Left ventricle myocardium inferior (tissue), 1 donor: ENCODE data around the gene PCBP3. TPM values are rescaled to one million over a fixed set of nuclear protein-coding genes. Genes with fewer than 3 reads are reported as not detected.

Experiments
- DNase-seq: peaks from one replicate; pipeline ENCODE4 v3.0.0-alpha.2; 2020
- H3K27ac ChIP-seq: fragments of 200-600 bp; replicated peaks from 2 replicates; pipeline ENCODE4 v1.8.0; 2021
- H3K27me3 ChIP-seq: fragments of 200-600 bp; 2 replicates; pipeline ENCODE4 v1.8.0; 2021; ENCODE audit warnings: low read depth
- H3K36me3 ChIP-seq: fragments of 200-600 bp; 2 replicates; pipeline ENCODE4 v1.8.0; 2021
- H3K4me1 ChIP-seq: fragments of 200-600 bp; 2 replicates; pipeline ENCODE4 v1.8.0; 2021
- H3K4me3 ChIP-seq: fragments of 200-600 bp; 2 replicates; pipeline ENCODE4 v1.8.0; 2021; ENCODE audit warnings: mild to moderate bottlenecking, moderate library complexity
- H3K9me3 ChIP-seq: fragments of 200-600 bp; replicated peaks from 2 replicates; pipeline ENCODE4 v1.8.0; 2021
- CTCF ChIP-seq: fragments of 200-600 bp; IDR thresholded peaks from 2 replicates; pipeline ENCODE4 v1.8.0; 2021; ENCODE audit warnings: antibody characterized with exemption, mild to moderate bottlenecking, borderline replicate concordance
- intact Hi-C: fragments of 100-400 bp; cut with micrococcal nuclease; formaldehyde crosslinking; loops from one replicate; pipeline ENCODE4 v1.11.0; 2022
- total RNA-seq: library from RNA; stranded (reverse); fragmentation: NEBNext Ultra II Directional; extraction: Animal tissue kit (Norgen Biotek cat#: 25700); gene quantifications from one replicate; pipeline ENCODE4 v1.2.1, GENCODE V29; 2021
- donor health status: DM: no; HTN: yes; CAD: no; lungs with severe emphysema.

The PCBP3 gene
- total RNA-seq, 1 donor from 2014 or later = 2.9 TPM

DNA sequence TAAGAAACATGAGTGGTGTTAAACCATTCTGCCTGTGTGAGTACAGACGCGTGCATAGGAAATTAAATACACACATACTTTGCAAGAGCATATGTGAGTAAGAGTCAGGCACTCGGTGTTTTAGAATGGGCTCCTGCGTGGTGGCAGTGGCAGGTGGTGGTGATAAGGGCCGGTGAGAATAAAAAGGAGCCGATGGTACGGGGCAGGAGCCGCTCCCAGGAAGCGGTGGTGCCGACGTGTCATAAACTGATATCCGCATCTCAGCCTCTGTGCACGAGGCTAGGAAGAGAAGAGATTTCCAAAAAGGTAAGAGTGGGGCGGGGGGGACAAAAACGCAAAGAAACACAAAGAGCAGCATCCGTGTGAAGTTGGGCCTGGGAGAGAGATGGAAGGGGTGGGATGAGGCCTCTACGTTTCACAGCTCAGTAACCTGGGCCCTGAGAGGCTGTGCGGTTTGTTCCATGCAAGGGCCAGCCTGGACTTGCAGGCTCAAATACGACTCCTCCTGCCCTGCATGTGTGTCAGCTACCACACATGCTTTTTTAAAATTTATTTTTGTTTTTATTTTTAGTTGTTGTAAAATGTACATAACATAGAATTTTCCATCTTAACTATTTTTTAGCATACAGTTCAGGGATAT, 210.3 kb downstream of the PCBP3 start:
- no peak overlapping the region for H3K4me3 ChIP-seq
- TF ChIP-seq CTCF = no peak
- no peaks in the 10 kb centered on the region for H3K4me1 ChIP-seq
- H3K27me3 ChIP-seq = peaks cover 23% of the 10 kb centered on the region
- intact Hi-C loops = no loop called here
- no peaks in the 10 kb centered on the region for H3K36me3 ChIP-seq
- no peaks in the 10 kb centered on the region for H3K9me3 ChIP-seq
- no peak overlapping the region for H3K27ac ChIP-seq
- DNase-seq = no peak

DNA sequence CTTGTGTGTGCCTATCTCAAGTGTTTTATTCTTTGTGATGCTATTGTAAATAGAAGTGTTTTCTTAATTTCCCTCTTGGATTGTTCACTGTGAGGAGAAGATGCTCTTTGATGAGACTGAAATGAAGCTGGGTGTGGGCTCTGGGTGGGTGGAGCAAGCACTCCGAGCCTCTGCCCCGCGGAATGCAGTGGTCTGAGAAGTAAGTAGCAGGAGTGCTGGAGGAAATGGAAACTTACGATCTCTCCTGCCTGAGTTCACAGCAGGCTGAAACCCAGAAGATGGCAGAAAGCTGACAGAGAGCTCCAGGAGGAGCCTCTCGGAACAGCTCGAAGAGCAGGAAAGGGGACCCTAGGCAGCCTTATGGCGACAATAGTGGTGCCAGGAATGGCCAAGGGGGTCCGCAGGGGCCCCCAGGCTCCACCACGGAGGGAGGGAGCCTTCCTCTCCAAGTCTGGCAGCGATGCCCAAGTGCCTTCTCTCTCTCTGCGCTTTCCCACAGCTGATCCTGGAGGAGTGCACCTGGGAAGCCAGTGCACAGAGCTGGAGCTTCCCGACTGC, 211.2 kb downstream of the PCBP3 start:
- Histone ChIP-seq H3K4me3 (no peak overlapping the region), H3K9me3 (no peaks in the 10 kb centered on the region), H3K36me3 (no peaks in the 10 kb centered on the region), H3K27ac (no peak overlapping the region), H3K4me1 (no peaks in the 10 kb centered on the region), H3K27me3 (peaks cover 23% of the 10 kb centered on the region)
- no peak for DNase-seq
- intact Hi-C loops = no loop called here
- no peak for TF ChIP-seq CTCF

DNA sequence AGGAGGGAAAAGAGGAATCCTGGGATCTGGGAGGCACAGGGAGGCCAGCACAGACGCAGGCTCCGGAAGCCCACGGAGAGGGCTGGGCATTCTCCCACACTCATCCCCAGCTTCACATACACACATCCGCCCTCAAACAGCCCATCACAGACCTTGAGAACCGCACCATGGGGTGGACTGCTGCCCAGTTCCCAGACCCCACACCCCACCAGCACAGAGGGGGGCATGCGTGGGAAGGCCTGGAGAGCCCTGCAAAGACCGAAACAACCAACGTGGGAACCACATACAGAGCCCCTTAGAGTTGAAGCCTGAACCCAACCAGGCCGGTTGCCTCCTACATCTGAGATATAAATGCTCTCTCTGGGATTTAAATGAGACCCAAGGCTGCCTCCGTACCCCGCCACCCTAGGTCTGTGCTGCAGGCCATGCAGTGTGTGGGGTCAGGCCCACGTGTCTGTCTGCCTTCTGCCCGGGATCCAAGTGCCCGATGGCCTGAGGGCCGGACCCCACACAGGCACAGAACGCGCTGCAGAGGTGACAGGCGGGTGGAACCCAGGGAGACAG, 211.8 kb downstream of the PCBP3 start:
- Histone ChIP-seq H3K4me1 (no peaks in the 10 kb centered on the region), H3K27me3 (peaks cover 25% of the 10 kb centered on the region), H3K9me3 (no peaks in the 10 kb centered on the region), H3K4me3 (no peak overlapping the region), H3K36me3 (no peaks in the 10 kb centered on the region), H3K27ac (no peak overlapping the region)
- DNase-seq = no peak
- intact Hi-C loops = no loop called here
- no peak for TF ChIP-seq CTCF

DNA sequence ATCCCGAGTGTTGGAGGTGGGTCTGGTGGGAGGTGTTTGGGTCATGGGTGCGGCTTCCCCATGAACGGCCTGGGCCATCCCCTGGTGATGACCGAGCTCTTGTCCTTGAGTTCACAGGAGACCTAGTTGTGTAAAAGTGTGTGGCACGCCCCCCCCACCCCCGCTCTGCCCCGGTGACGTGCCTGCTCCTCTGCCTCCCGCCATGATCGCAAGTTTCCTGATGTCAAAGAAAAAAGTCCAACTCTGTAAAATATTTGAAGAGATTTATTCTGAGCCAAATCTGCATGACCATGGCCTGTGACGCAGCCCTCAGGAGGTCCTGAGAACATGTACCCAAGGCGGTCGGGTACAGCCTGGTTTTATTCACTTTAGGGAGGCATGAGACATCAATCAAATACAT, 212.9 kb downstream of the PCBP3 start:
- H3K27ac ChIP-seq = no peak overlapping the region
- H3K4me1 ChIP-seq = no peaks in the 10 kb centered on the region
- H3K4me3 ChIP-seq = no peak overlapping the region
- no peak for DNase-seq
- no peaks in the 10 kb centered on the region for H3K9me3 ChIP-seq
- TF ChIP-seq CTCF = no peak
- H3K27me3 ChIP-seq = peaks cover 33% of the 10 kb centered on the region
- intact Hi-C loops = no loop called here
- no peaks in the 10 kb centered on the region for H3K36me3 ChIP-seq

- Histone ChIP-seq H3K9me3 (no peaks in the 10 kb centered on the region), H3K27me3 (peaks cover 33% of the 10 kb centered on the region), H3K4me3 (no peak overlapping the region), H3K36me3 (no peaks in the 10 kb centered on the region), H3K4me1 (no peaks in the 10 kb centered on the region), H3K27ac (no peak overlapping the region)
- intact Hi-C loops = no loop called here
- no peak for DNase-seq
- no peak for TF ChIP-seq CTCF
These were observed 213.4 kb downstream of the PCBP3 start for GRCh38 chr21:45856906-45857305.
